Right lobe of liver (tissue), 6 donors: ENCODE measurements around the gene PEF1. TPM values are rescaled to one million over a fixed set of nuclear protein-coding genes. Genes with fewer than 3 reads are reported as not detected.
A peak's percentile ranks its signal among the peaks of the same experiment; 100 is the strongest.

Experiments used
- ATAC-seq, 4 donors: fragments of 200-7000 bp; cut with Tn5 transposase; one replicate each; pipeline ENCODE4 v1.9.1; 2020; ENCODE audit warnings: mild to moderate bottlenecking in 4 of 4, moderate library complexity in 4 of 4
- DNase-seq, 3 donors: peaks; one replicate each; pipeline ENCODE4 v3.0.0-alpha.2; 2020
- H3K27ac ChIP-seq, 3 donors: fragments of 200-600 bp; one replicate each; pipeline ENCODE4 v1.8.0; 2022
- H3K27me3 ChIP-seq, 2 donors: fragments of 200-600 bp; one replicate each; pipeline ENCODE4 v1.8.0; 2022
- H3K36me3 ChIP-seq, 4 donors: fragments of 200-600 bp; sonication (generic) in 1 of 4; one replicate each; pipeline versions ENCODE4 v1.5.1 to v1.8.0; 2017 to 2022; ENCODE audit warnings: control low read depth in 1 of 4
- H3K4me1 ChIP-seq, 4 donors: fragments of 200-600 bp; sonication (generic) in 1 of 4; one replicate each; pipeline versions ENCODE4 v1.5.1 to v1.8.0; 2017 to 2022; ENCODE audit warnings: control low read depth in 1 of 4
- H3K4me3 ChIP-seq, 3 donors: fragments of 200-600 bp; one replicate each; pipeline ENCODE4 v1.8.0; 2022
- H3K9me3 ChIP-seq, 4 donors: fragments of 200-600 bp; sonication (generic) in 1 of 4; one replicate each; pipeline versions ENCODE4 v1.5.1 to v1.8.0; 2017 to 2022; ENCODE audit warnings: control low read depth in 1 of 4
- POLR2A ChIP-seq: fragments of 450-650 bp; IDR thresholded peaks from one replicate; pipeline ENCODE4 v1.6.1; 2017; ENCODE audit warnings: antibody characterized with exemption, mild to moderate bottlenecking
- WGBS: methylation state at CpG from one replicate; pipeline ENCODE4 v1.1.6; 2018; ENCODE audit warnings: low coverage, low lambda C conversion rate; ENCODE audit not compliant: insufficient coverage; ENCODE audit errors: missing lambda C conversion rate; 5-methylcytosine and 5-hydroxymethylcytosine counted together
- intact Hi-C, 2 donors: fragments of 100-400 bp; cut with DNase I; formaldehyde crosslinking; loops; one replicate each; pipeline versions ENCODE4 v1.11.2 to v1.14.1; 2022
- total RNA-seq, 6 experiments: library from RNA; depleted of rRNA in 2 of 6; stranded (reverse); fragments of >200 nt in 2 of 6; fragmentation: NEBNext Ultra II Directional in 3 of 6; extraction: Animal tissue kit (Norgen Biotek cat#: 25700) in 3 of 6; gene quantifications; one replicate each; pipeline versions ENCODE4 v1.1.0 to v1.2.4, GENCODE V29; 2016 to 2023
- TF ChIP-seq, protein P1 (sequence below), 4 donors: fragments of 200-600 bp in 3 of 4; fragments of 450-650 bp in 1 of 4; IDR thresholded peaks; one replicate each; pipeline versions ENCODE4 v1.5.1 to v1.8.0; 2016 to 2022; ENCODE audit warnings: antibody characterized with exemption in 4 of 4, mild to moderate bottlenecking in 2 of 4
- donor health status: DM: no; HTN: yes; CAD: no.
- donor health status: DM: no; HTN: no; CAD: no.
- donor health status: DM: no; HTN: no; CAD: no.
- donor health status: DM: no; HTN: yes; CAD: no.
- donor health status: DM: no; HTN: yes; CAD: no.

Gene PEF1
- total RNA-seq, 6 experiments from 2014 or later = 23.9 to 47.5 (median 32.5) TPM

GRCh38 chr1:31585736-31586365 is 58.8 kb downstream of the PEF1 start:
- H3K36me3 ChIP-seq = no peaks in the 10 kb centered on the region
- intact Hi-C loops = no loop called here

GRCh38 chr1:31584869-31585735 is 59.6 kb downstream of the PEF1 start:
- no peak for DNase-seq
- Histone ChIP-seq H3K9me3 (no peaks in the 10 kb centered on the region), H3K27me3 (peaks cover 0 to 5% of the 10 kb centered on the region in 2 donors), H3K4me1 (peaks cover 0 to 6% (median 0%) of the 10 kb centered on the region in 4 donors), H3K4me3 (no peak overlapping the region), H3K36me3 (no peaks in the 10 kb centered on the region), H3K27ac (no peak overlapping the region)
- TF ChIP-seq, protein P1, sequence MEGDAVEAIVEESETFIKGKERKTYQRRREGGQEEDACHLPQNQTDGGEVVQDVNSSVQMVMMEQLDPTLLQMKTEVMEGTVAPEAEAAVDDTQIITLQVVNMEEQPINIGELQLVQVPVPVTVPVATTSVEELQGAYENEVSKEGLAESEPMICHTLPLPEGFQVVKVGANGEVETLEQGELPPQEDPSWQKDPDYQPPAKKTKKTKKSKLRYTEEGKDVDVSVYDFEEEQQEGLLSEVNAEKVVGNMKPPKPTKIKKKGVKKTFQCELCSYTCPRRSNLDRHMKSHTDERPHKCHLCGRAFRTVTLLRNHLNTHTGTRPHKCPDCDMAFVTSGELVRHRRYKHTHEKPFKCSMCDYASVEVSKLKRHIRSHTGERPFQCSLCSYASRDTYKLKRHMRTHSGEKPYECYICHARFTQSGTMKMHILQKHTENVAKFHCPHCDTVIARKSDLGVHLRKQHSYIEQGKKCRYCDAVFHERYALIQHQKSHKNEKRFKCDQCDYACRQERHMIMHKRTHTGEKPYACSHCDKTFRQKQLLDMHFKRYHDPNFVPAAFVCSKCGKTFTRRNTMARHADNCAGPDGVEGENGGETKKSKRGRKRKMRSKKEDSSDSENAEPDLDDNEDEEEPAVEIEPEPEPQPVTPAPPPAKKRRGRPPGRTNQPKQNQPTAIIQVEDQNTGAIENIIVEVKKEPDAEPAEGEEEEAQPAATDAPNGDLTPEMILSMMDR (IDR thresholded peaks at IDR 0.05) = no peak
- no peak for TF ChIP-seq POLR2A
- intact Hi-C loops = no loop called here
- no peak for ATAC-seq
- WGBS = 62% methylated on average over 3 of the region's 27 CpGs

More at GRCh38 chr1:31585736-31586365, 58.8 kb downstream of the PEF1 start:
- 83% methylated on average over 5 of the region's 11 CpGs for WGBS
- peaks cover 0 to 6% (median 0%) of the 10 kb centered on the region in 4 donors for H3K4me1 ChIP-seq
- H3K27me3 ChIP-seq = peaks cover 0 to 5% of the 10 kb centered on the region in 2 donors
- no peak overlapping the region for H3K4me3 ChIP-seq
- ATAC-seq = no peak
- no peak for DNase-seq
- H3K9me3 ChIP-seq = no peaks in the 10 kb centered on the region
- H3K27ac ChIP-seq = no peak overlapping the region
- TF ChIP-seq, protein P1 (IDR thresholded peaks at IDR 0.05) = no peak
- no peak for TF ChIP-seq POLR2A

GRCh38 chr1:31583995-31584868 is 60.4 kb downstream of the PEF1 start:
- peak; percentile 70 to 81 (median 79) for DNase-seq
- Histone ChIP-seq H3K4me1 (peaks cover 0 to 6% (median 0%) of the 10 kb centered on the region in 4 donors), H3K9me3 (no peaks in the 10 kb centered on the region), H3K27me3 (peaks cover 0 to 5% of the 10 kb centered on the region in 2 donors), H3K36me3 (no peaks in the 10 kb centered on the region), H3K27ac (peak overlapping the region in 2 of 3 donors; percentile 43 to 47), H3K4me3 (no peak overlapping the region)
- 58% methylated on average over 4 of the region's 13 CpGs for WGBS
- intact Hi-C loops = no loop called here
- no peak for TF ChIP-seq POLR2A
- TF ChIP-seq, protein P1 (IDR thresholded peaks at IDR 0.05) = no peak
- peak; percentile 33 to 65 (median 52) for ATAC-seq
